ENCODE results near the gene LATS2. TPM values are rescaled to one million over a fixed set of nuclear protein-coding genes. Genes with fewer than 3 reads are reported as not detected.

The LATS2 gene
- 14.6 and 17.8 TPM in 2 replicates for total RNA-seq (ENCODE audit: low replicate concordance)
- long read RNA-seq, partial matches to known transcripts = 6 of 10 reads
- long read RNA-seq, other reads (novel, unspliced or antisense) = 4 of 10 reads

- peak within 1 kb of the TSS; percentile 87 for H3K4me3 Mint-ChIP-seq
- no peak for TF ChIP-seq CTCF (conservative IDR thresholded peaks at IDR 0.05)
- peaks cover 6% of the 10 kb centered on the region for H3K27me3 Mint-ChIP-seq
- DNase-seq (ENCODE audit: extremely low spot score, unreplicated experiment) = peak; percentile 95
- peak within 1 kb of the TSS; percentile 96 for H3K27ac Mint-ChIP-seq
- H3K36me3 Mint-ChIP-seq = no peaks in the 10 kb centered on the region
- no peaks in the 10 kb centered on the region for H3K9me3 Mint-ChIP-seq
- H3K4me1 Mint-ChIP-seq (ENCODE audit: unreplicated experiment) = peaks cover 25% of the 10 kb centered on the region
These were observed at the start of gene LATS2 for GRCh38 chr13:21061029-21061763. Gene LATS2, minus strand, starts transcription at chr13:21061586. Its CDS starts 15,560 bp downstream, at chr13:21046026.

GRCh38 chr13:21109168-21109567 lies 47.8 kb upstream of the LATS2 start:
- peak; percentile 55 for DNase-seq (ENCODE audit: extremely low spot score, unreplicated experiment)
- Mint-ChIP-seq H3K36me3 (no peaks in the 10 kb centered on the region), H3K9me3 (no peaks in the 10 kb centered on the region), H3K27me3 (no peaks in the 10 kb centered on the region), H3K27ac (no peak overlapping the region), H3K4me1 (ENCODE audit: unreplicated experiment) (peaks cover 7% of the 10 kb centered on the region), H3K4me3 (no peak overlapping the region)
- no peak for TF ChIP-seq CTCF (conservative IDR thresholded peaks at IDR 0.05)

GRCh38 chr13:21106089-21106488 lies 44.7 kb upstream of the LATS2 start:
- TF ChIP-seq CTCF (conservative IDR thresholded peaks at IDR 0.05) = no peak
- H3K27me3 Mint-ChIP-seq = no peaks in the 10 kb centered on the region
- H3K4me1 Mint-ChIP-seq (ENCODE audit: unreplicated experiment) = peaks cover 7% of the 10 kb centered on the region
- H3K9me3 Mint-ChIP-seq = no peaks in the 10 kb centered on the region
- H3K27ac Mint-ChIP-seq = no peak overlapping the region
- no peak overlapping the region for H3K4me3 Mint-ChIP-seq
- H3K36me3 Mint-ChIP-seq = no peaks in the 10 kb centered on the region
- no peak for DNase-seq (ENCODE audit: extremely low spot score, unreplicated experiment)

- Mint-ChIP-seq H3K4me1 (ENCODE audit: unreplicated experiment) (peaks cover 7% of the 10 kb centered on the region), H3K27ac (no peak overlapping the region), H3K4me3 (no peak overlapping the region), H3K36me3 (no peaks in the 10 kb centered on the region), H3K27me3 (no peaks in the 10 kb centered on the region), H3K9me3 (no peaks in the 10 kb centered on the region)
- DNase-seq (ENCODE audit: extremely low spot score, unreplicated experiment) = no peak
- TF ChIP-seq CTCF (conservative IDR thresholded peaks at IDR 0.05) = no peak
These were observed 43.0 kb upstream of the LATS2 start for GRCh38 chr13:21104199-21105019.

- DNase-seq (ENCODE audit: extremely low spot score, unreplicated experiment) = no peak
- Mint-ChIP-seq H3K36me3 (no peaks in the 10 kb centered on the region), H3K27me3 (no peaks in the 10 kb centered on the region), H3K4me1 (ENCODE audit: unreplicated experiment) (peaks cover 7% of the 10 kb centered on the region), H3K27ac (no peak overlapping the region), H3K4me3 (no peak overlapping the region), H3K9me3 (no peaks in the 10 kb centered on the region)
- no peak for TF ChIP-seq CTCF (conservative IDR thresholded peaks at IDR 0.05)
These were observed 40.6 kb upstream of the LATS2 start for GRCh38 chr13:21101865-21102576.

Data from type B pancreatic cell (in vitro differentiated cells).